Upper lobe of right lung (tissue), 1 donor: Measurements from ENCODE around the gene ZDHHC1. TPM values are rescaled to one million over a fixed set of nuclear protein-coding genes. Genes with fewer than 3 reads are reported as not detected.
"Not testable (repeated sequence)": the region's sequence is repeated elsewhere in the genome, so short reads cannot be mapped to it uniquely, and the experiment has no call there.

Experiments
- ATAC-seq: fragments of 200-7000 bp; cut with Tn5 transposase; one replicate; pipeline ENCODE4 v1.9.1; 2020; ENCODE audit warnings: mild to moderate bottlenecking, moderate library complexity
- DNase-seq: peaks from one replicate; pipeline ENCODE4 v3.0.0-alpha.2; 2020
- H3K27ac ChIP-seq: fragments of 200-600 bp; one replicate; pipeline ENCODE4 v1.8.0; 2022
- H3K27me3 ChIP-seq: fragments of 200-600 bp; one replicate; pipeline ENCODE4 v1.8.0; 2022; ENCODE audit warnings: mild to moderate bottlenecking
- H3K36me3 ChIP-seq: fragments of 200-600 bp; one replicate; pipeline ENCODE4 v1.8.0; 2022
- H3K4me1 ChIP-seq: fragments of 200-600 bp; one replicate; pipeline ENCODE4 v1.8.0; 2022
- H3K4me3 ChIP-seq: fragments of 200-600 bp; one replicate; pipeline ENCODE4 v1.8.0; 2022; ENCODE audit warnings: mild to moderate bottlenecking
- H3K9me3 ChIP-seq: fragments of 200-600 bp; one replicate; pipeline ENCODE4 v1.8.0; 2022
- intact Hi-C: fragments of 100-400 bp; cut with DNase I; formaldehyde crosslinking; loops from one replicate; pipeline ENCODE4 v1.11.0; 2022
- total RNA-seq: library from RNA; stranded (reverse); fragmentation: NEBNext Ultra II Directional; extraction: Animal tissue kit (Norgen Biotek cat#: 25700); gene quantifications from one replicate; pipeline ENCODE4 v1.2.1, GENCODE V29; 2021
- TF ChIP-seq, protein P1 (sequence below): fragments of 200-600 bp; IDR thresholded peaks from one replicate; pipeline ENCODE4 v1.8.0; 2022; ENCODE audit warnings: antibody characterized with exemption
- donor health status: DM: no; HTN: yes; CAD: no; lungs with severe emphysema.

ZDHHC1 gene
- total RNA-seq, 1 donor from 2014 or later: 11.1 TPM

DNA sequence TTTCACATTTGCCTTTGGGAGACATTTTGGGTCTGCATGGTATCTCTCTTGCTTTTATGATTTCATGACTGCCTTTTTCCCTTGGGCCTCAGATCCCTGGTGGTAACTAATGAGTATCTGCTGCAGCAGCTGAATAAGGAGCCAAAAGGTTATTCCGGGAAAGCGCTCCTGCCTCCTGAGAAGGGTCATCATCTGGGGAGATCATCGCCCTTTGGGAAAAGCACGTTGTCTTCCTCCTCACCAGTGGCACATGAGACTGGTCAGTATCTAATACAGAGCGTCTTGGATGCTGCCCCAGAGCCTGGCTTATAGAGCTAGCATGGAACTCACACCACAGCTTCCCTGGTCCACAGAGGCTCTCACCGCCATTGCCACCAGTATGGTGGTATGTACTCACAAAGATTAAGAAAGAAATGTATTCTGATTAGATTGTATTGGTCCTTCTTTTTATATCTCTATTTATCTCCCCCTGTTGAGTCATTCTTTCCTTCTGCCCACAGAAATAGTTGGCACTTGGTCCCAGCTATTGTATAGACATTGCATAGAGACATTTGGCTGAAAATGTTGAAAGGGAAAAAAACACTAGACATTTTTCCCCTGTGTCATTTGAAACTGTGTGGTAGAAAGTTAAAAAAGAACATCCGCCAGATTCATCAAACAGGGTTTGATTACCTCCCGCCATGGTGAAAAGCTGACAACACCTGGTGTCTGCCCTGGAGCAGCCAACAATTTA lies 31.3 kb downstream of the ZDHHC1 start:
- H3K4me3 ChIP-seq: no peak overlapping the region
- H3K27me3 ChIP-seq: no peaks in the 10 kb centered on the region
- H3K4me1 ChIP-seq: no peaks in the 10 kb centered on the region
- intact Hi-C loops: no loop called here
- no peaks in the 10 kb centered on the region for H3K36me3 ChIP-seq
- ATAC-seq: no peak
- no peak for DNase-seq
- TF ChIP-seq, protein P1, sequence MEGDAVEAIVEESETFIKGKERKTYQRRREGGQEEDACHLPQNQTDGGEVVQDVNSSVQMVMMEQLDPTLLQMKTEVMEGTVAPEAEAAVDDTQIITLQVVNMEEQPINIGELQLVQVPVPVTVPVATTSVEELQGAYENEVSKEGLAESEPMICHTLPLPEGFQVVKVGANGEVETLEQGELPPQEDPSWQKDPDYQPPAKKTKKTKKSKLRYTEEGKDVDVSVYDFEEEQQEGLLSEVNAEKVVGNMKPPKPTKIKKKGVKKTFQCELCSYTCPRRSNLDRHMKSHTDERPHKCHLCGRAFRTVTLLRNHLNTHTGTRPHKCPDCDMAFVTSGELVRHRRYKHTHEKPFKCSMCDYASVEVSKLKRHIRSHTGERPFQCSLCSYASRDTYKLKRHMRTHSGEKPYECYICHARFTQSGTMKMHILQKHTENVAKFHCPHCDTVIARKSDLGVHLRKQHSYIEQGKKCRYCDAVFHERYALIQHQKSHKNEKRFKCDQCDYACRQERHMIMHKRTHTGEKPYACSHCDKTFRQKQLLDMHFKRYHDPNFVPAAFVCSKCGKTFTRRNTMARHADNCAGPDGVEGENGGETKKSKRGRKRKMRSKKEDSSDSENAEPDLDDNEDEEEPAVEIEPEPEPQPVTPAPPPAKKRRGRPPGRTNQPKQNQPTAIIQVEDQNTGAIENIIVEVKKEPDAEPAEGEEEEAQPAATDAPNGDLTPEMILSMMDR: no peak
- H3K27ac ChIP-seq: no peak overlapping the region
- H3K9me3 ChIP-seq: no peaks in the 10 kb centered on the region

DNA sequence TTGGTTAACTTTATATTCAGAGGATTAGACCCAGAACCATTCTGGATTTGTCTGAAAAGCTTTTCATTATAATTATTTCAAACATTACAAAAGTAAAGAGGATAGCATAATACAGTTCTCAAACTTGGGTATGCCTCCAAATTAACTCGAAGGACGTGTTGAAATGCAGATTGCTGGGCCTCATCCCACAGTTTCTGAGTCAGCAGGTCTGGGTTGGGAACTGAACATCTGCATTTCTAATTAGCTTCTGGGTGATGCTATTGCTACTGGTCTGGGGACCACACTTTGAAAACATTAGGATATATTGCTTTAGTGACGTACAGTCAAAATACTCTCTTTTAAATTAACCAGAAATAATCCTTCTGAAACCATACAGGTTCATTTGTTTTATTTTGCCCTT lies 33.0 kb downstream of the ZDHHC1 start:
- Histone ChIP-seq H3K9me3 (no peaks in the 10 kb centered on the region), H3K36me3 (no peaks in the 10 kb centered on the region), H3K27me3 (no peaks in the 10 kb centered on the region), H3K4me3 (no peak overlapping the region), H3K27ac (no peak overlapping the region), H3K4me1 (no peaks in the 10 kb centered on the region)
- intact Hi-C loops: no loop called here
- DNase-seq (no peak), ATAC-seq (no peak)
- TF ChIP-seq, protein P1: no peak

DNA sequence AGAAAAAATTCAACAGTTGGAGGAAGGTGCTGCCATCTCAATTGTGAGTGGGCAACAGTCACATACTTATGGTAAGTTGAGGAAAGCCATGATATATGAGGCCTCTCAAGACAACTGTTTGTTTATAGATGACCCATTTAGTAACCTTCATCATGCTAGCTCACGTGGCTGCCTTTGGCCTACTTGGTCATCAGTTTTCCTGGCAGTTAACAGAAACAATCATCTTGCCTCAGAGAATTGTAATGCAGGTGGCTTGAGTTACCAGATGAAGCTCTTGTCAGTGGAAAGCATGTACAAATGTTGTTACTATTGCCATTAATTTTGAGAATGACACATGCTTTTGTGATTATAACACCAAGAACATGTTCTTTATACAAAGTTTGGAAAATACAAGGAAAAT lies 37.6 kb downstream of the ZDHHC1 start:
- TF ChIP-seq, protein P1: no peak
- DNase-seq (no peak), ATAC-seq (no peak)
- intact Hi-C loops: no loop called here
- Histone ChIP-seq H3K27me3 (no peaks in the 10 kb centered on the region), H3K4me1 (no peaks in the 10 kb centered on the region), H3K4me3 (no peak overlapping the region), H3K27ac (no peak overlapping the region), H3K36me3 (no peaks in the 10 kb centered on the region), H3K9me3 (no peaks in the 10 kb centered on the region)

DNA sequence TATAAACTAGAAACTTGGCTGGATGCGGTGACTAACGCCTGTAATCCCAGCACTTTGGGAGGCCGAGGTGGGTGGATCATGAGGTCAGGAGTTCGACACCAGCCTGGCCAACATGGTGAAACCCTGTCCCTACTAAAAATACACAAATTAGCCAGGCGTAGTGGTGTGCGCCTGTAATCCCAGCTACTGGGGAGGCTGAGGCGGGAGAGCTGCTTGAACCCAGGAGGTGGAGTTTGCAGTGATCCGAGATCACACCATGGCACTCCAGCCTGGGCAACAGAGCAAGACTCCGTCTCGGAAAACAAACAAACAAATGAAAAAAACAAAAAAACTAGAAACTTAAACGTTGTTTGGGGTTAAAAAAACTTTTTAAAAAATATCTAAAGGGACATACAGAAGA lies 40.3 kb downstream of the ZDHHC1 start:
- H3K9me3 ChIP-seq, H3K4me3 ChIP-seq, H3K36me3 ChIP-seq: not testable (repeated sequence)

DNA sequence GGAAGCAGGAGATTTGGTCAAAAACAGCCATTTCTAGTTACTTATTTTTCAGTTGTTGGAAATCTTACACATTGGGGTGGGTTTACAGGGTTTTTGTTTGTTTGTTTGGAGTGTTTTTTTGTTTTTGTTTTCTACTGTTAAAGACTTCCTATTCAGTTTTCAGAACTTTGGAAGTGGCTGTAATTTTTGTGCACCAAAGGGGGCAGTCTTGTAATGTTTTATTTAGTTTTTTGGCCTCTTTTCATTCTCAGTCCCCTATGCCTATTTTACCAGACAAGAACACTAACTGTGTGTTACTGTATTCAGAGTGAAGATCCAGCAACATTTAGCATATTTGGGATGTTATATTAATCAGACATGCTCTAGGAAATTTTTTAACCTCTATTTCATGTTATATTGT lies 43.6 kb downstream of the ZDHHC1 start:
- H3K36me3 ChIP-seq: no peaks in the 10 kb centered on the region
- ATAC-seq: peak; percentile 41
- no peak for DNase-seq
- no peak overlapping the region for H3K27ac ChIP-seq
- TF ChIP-seq, protein P1: peak; percentile 45
- no peaks in the 10 kb centered on the region for H3K27me3 ChIP-seq
- no peaks in the 10 kb centered on the region for H3K4me1 ChIP-seq
- no peaks in the 10 kb centered on the region for H3K9me3 ChIP-seq
- H3K4me3 ChIP-seq: no peak overlapping the region
- intact Hi-C loops: no loop called here

More for the DNA sequence above, 40.3 kb downstream of the ZDHHC1 start:
- ATAC-seq, DNase-seq, intact Hi-C loops, H3K27ac ChIP-seq, H3K27me3 ChIP-seq, H3K4me1 ChIP-seq: not testable (repeated sequence)

DNA sequence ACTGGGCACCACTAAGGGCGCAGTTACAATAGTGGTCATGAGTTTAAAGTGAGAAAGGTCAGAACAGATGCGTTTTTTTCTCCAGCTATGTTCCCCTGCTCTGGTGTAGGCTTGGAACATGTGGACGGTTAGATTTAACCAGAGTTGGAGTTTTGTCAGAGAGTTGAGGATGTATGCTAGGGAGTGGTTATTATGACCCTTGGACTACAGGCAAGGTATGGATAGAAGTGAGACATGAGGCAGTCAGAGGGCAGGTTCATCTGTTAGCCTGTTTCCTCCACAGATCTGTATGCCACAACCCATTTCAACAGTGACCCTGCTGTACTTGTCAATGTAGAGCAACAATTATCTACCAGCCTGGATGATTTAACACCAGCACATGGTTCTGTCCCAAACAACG lies 45.6 kb downstream of the ZDHHC1 start:
- no peak overlapping the region for H3K4me3 ChIP-seq
- no peaks in the 10 kb centered on the region for H3K9me3 ChIP-seq
- no peak overlapping the region for H3K27ac ChIP-seq
- no peaks in the 10 kb centered on the region for H3K36me3 ChIP-seq
- H3K27me3 ChIP-seq: no peaks in the 10 kb centered on the region
- DNase-seq: no peak
- no peak for ATAC-seq
- H3K4me1 ChIP-seq: peaks cover under 1% of the 10 kb centered on the region
- TF ChIP-seq, protein P1: no peak
- intact Hi-C loops: no loop called here
